GM21390 (cell line): ENCODE data around the gene B4GALNT1.
"Not testable (repeated sequence)": the region's sequence is repeated elsewhere in the genome, so short reads cannot be mapped to it uniquely, and the experiment has no call there.

Experiments used
- ATAC-seq: cut with Tn5 transposase; IDR thresholded peaks from one replicate; pipeline ENCODE4 v1.9.1; 2021; ENCODE audit not compliant: unreplicated experiment

The B4GALNT1 gene

GRCh38 chr12:57588951-57589610, 43.9 kb downstream of the B4GALNT1 start:
- not testable (repeated sequence) for ATAC-seq

GRCh38 chr12:57586832-57587429, 46.1 kb downstream of the B4GALNT1 start:
- ATAC-seq = no peak

- ATAC-seq = no peak
These were observed 46.9 kb downstream of the B4GALNT1 start for GRCh38 chr12:57586128-57586527.

- no peak for ATAC-seq
These were observed 47.8 kb downstream of the B4GALNT1 start for GRCh38 chr12:57585156-57585555.

- no peak for ATAC-seq
These were observed 48.3 kb downstream of the B4GALNT1 start for GRCh38 chr12:57584690-57585089.

GRCh38 chr12:57584050-57584449, 49.0 kb downstream of the B4GALNT1 start:
- ATAC-seq = no peak

- peak; percentile 89 for ATAC-seq
These were observed 49.8 kb downstream of the B4GALNT1 start for GRCh38 chr12:57583008-57583831.

- no peak for ATAC-seq
These were observed 50.6 kb downstream of the B4GALNT1 start for GRCh38 chr12:57582440-57582839.

- no peak for ATAC-seq
These were observed 51.2 kb downstream of the B4GALNT1 start for GRCh38 chr12:57581802-57582201.

GRCh38 chr12:57580466-57580795, 52.6 kb downstream of the B4GALNT1 start:
- no peak for ATAC-seq

- ATAC-seq = no peak
These were observed 53.1 kb downstream of the B4GALNT1 start for GRCh38 chr12:57579677-57580465.

GRCh38 chr12:57579011-57579410, 54.0 kb downstream of the B4GALNT1 start:
- ATAC-seq = no peak

GRCh38 chr12:57577981-57578758, 54.8 kb downstream of the B4GALNT1 start:
- ATAC-seq = no peak

- ATAC-seq = no peak
These were observed 56.3 kb downstream of the B4GALNT1 start for GRCh38 chr12:57576613-57577160.
